K562 (cell line): ENCODE data around the gene COL25A1. TPM values are rescaled to one million over a fixed set of nuclear protein-coding genes. Genes with fewer than 3 reads are reported as not detected.

Experiments
- ATAC-seq: fragments of 200-7000 bp; cut with Tn5 transposase; 3 replicates; pipeline ENCODE4 v1.9.1; 2020; ENCODE audit warnings: moderate library complexity
- BruUV-seq: library from RNA; stranded (reverse); fragments of 400-500 nt; replicated peaks from 2 replicates; lab custom pipeline; 2021; lab: Mats Ljungman, UMichigan
- CTCF ChIA-PET: fragments of 300-600 bp; formaldehyde crosslinking; extraction: SDS; loops from one replicate; lab custom pipeline; 2021; ENCODE audit warnings: low intra/inter-chr PET ratio; lab: Yijun Ruan, JAX
- POLR2A ChIA-PET: fragments of 300-600, 350-650 bp; sonication (Branson Sonifier 250); formaldehyde crosslinking; extraction: SDS; loops from one replicate; lab custom pipeline; 2021; ENCODE audit warnings: antibody characterized with exemption, inconsistent platforms; lab: Yijun Ruan, JAX
- DNase-seq, 4 experiments: peaks; one replicate each; pipeline versions ENCODE4 v3.0.0 to v3.0.0-alpha.2; 2011 to 2018; ENCODE audit warnings: low spot score in 3 of 4, mixed read lengths in 3 of 4; ENCODE audit errors: extremely low read depth in 1 of 4
- FAIRE-seq: peaks from 2 replicates; lab custom pipeline; 2011; peaks lifted over from hg19 to GRCh38; lab: Jason Lieb, UNC
- H2AFZ ChIP-seq: 2 replicates; pipeline ENCODE4 v1.6.0; 2011; ENCODE audit warnings: low read depth, low read length, control low read depth, inconsistent platforms
- H3K27ac ChIP-seq: fragments of 200-600 bp; 3 replicates; pipeline ENCODE4 v1.8.0; 2011; ENCODE audit warnings: low read depth, mild to moderate bottlenecking, control low read depth, inconsistent platforms, low read length, moderate library complexity, mixed read lengths; ENCODE audit errors: extremely low read depth
- H3K27me3 ChIP-seq, 2 experiments: fragments of 300-600 bp in 1 of 2; 2 replicates in 1 of 2; 3 replicates in 1 of 2; pipeline versions ENCODE4 v1.6.0 to v1.8.0; 2011; ENCODE audit warnings: inconsistent platforms in 2 of 2, low read length in 2 of 2, mild to moderate bottlenecking in 1 of 2, mixed read lengths in 1 of 2, moderate library complexity in 1 of 2; ENCODE audit not compliant: control insufficient read depth in 2 of 2, insufficient read depth in 2 of 2
- H3K36me3 ChIP-seq: fragments of 300-600 bp; 3 replicates; pipeline ENCODE4 v1.8.0; 2011; ENCODE audit warnings: mild to moderate bottlenecking, low read length, inconsistent platforms; ENCODE audit not compliant: control insufficient read depth, insufficient read depth
- H3K4me1 ChIP-seq, 2 experiments: fragments of 200-600 bp in 1 of 2; replicated peaks in 1 of 2; 2 replicates in 1 of 2; 3 replicates in 1 of 2; pipeline versions ENCODE4 v1.5.1 to v1.8.0; 2011; ENCODE audit warnings: inconsistent platforms in 2 of 2, low read length in 2 of 2, mild to moderate bottlenecking in 1 of 2, mixed read lengths in 1 of 2, moderate library complexity in 1 of 2; ENCODE audit not compliant: control insufficient read depth in 2 of 2, insufficient read depth in 2 of 2
- H3K4me2 ChIP-seq: 2 replicates; pipeline ENCODE4 v1.6.1; 2011; ENCODE audit warnings: low read length, control low read depth, inconsistent platforms, mixed read lengths; ENCODE audit not compliant: insufficient read depth
- H3K4me3 ChIP-seq: fragments of 200-600 bp; sonication (generic), shearing (Covaris generic); 2 replicates; pipeline ENCODE4 v1.5.1; 2016; ENCODE audit warnings: control low read depth, inconsistent platforms
- H3K79me2 ChIP-seq: fragments of 200-600 bp; 3 replicates; pipeline ENCODE4 v1.8.0; 2011; ENCODE audit warnings: low read length, inconsistent platforms; ENCODE audit not compliant: control insufficient read depth, insufficient read depth
- H3K9ac ChIP-seq, 2 experiments: 2 replicates each; pipeline versions ENCODE4 v1.6.0 to v1.6.1; 2011; ENCODE audit warnings: low read depth in 2 of 2, low read length in 2 of 2, control low read depth in 1 of 2, inconsistent platforms in 1 of 2, mild to moderate bottlenecking in 1 of 2, mixed read lengths in 1 of 2; ENCODE audit not compliant: insufficient read depth in 1 of 2
- H3K9me1 ChIP-seq: one replicate; pipeline ENCODE4 v1.6.0; 2011; ENCODE audit warnings: inconsistent platforms, mild to moderate bottlenecking, low read length, moderate library complexity; ENCODE audit not compliant: control insufficient read depth, insufficient read depth
- H3K9me3 ChIP-seq: replicated peaks from 2 replicates; pipeline ENCODE4 v1.5.1; 2011; ENCODE audit warnings: low read depth, low read length, inconsistent platforms; ENCODE audit not compliant: control insufficient read depth, insufficient read depth
- H4K20me1 ChIP-seq: replicated peaks from 2 replicates; pipeline ENCODE4 v1.6.1; 2011; ENCODE audit warnings: low read length, inconsistent platforms, mixed read lengths; ENCODE audit not compliant: control insufficient read depth, insufficient read depth
- ATF2 ChIP-seq: sonication (generic); formaldehyde crosslinking; IDR thresholded peaks from 2 replicates; pipeline ENCODE4 v1.8.1; 2022; ENCODE audit warnings: missing genetic modification reagents
- BRD4 ChIP-seq: fragments of 200-600 bp; sonication (generic); IDR thresholded peaks from 2 replicates; pipeline ENCODE4 v1.6.1; 2017; ENCODE audit warnings: inconsistent platforms
- FOXM1 ChIP-seq, 2 experiments: fragments of 450-650 bp in 1 of 2; sonication (generic) in 1 of 2; formaldehyde crosslinking in 1 of 2; IDR thresholded peaks; 2 replicates each; pipeline versions ENCODE4 v1.6.1 to v1.9.0; 2017 to 2022; ENCODE audit warnings: low read depth in 2 of 2, mild to moderate bottlenecking in 2 of 2, missing genetic modification reagents in 1 of 2, moderate library complexity in 1 of 2
- GMEB1 ChIP-seq: fragments of 250-450 bp; sonication (Bioruptor Pico); IDR thresholded peaks from 2 replicates; pipeline ENCODE4 v1.4.0; 2020; ENCODE audit warnings: mild to moderate bottlenecking
- HNRNPLL ChIP-seq: fragments of 200-400 bp; formaldehyde crosslinking; IDR thresholded peaks from 2 replicates; pipeline ENCODE4 v1.6.1; 2017; ENCODE audit warnings: low read length, low read depth, mild to moderate bottlenecking; ENCODE audit not compliant: poor library complexity, severe bottlenecking
- MTA1 ChIP-seq: fragments of 450-650 bp; IDR thresholded peaks from 2 replicates; pipeline ENCODE4 v1.6.1; 2017; ENCODE audit warnings: borderline replicate concordance
- NR1H2 ChIP-seq: sonication (generic); formaldehyde crosslinking; IDR thresholded peaks from 2 replicates; pipeline ENCODE4 v1.4.0; 2020; ENCODE audit warnings: mild to moderate bottlenecking, missing genetic modification reagents
- SMAD2 ChIP-seq: fragments of 150-350 bp; IDR thresholded peaks from 2 replicates; pipeline ENCODE4 v1.6.1; 2014; ENCODE audit warnings: low read depth, mild to moderate bottlenecking, low read length
- ZNF212 ChIP-seq: fragments of 450-650 bp; formaldehyde crosslinking; IDR thresholded peaks from 2 replicates; pipeline ENCODE4 v1.4.0; 2020; ENCODE audit warnings: mild to moderate bottlenecking
- ZNF41 ChIP-seq: fragments of 250-450 bp; sonication (Bioruptor Pico); conservative IDR thresholded peaks from 2 replicates; pipeline ENCODE4 v1.4.0; 2020; ENCODE audit warnings: mild to moderate bottlenecking
- ZZZ3 ChIP-seq: fragments of 450-650 bp; IDR thresholded peaks from 2 replicates; pipeline ENCODE4 v1.6.1; 2016; ENCODE audit warnings: antibody characterized with exemption, mild to moderate bottlenecking, moderate library complexity
- WGBS: fragments of 100-300 bp; shearing (Covaris generic); methylation state at CpG from one replicate; pipeline ENCODE4 v1.1.6; 2016; ENCODE audit warnings: low coverage, mixed read lengths; ENCODE audit not compliant: insufficient coverage; ENCODE audit errors: missing lambda C conversion rate; 5-methylcytosine and 5-hydroxymethylcytosine counted together
- in situ Hi-C: fragments of 300-500 bp; cut with MboI; formaldehyde crosslinking; loops from 4 replicates; pipeline ENCODE4 v1.15.0; 2018; ENCODE audit warnings: inconsistent platforms, mixed read lengths
- intact Hi-C: fragments of 100-400 bp; cut with micrococcal nuclease; formaldehyde crosslinking; loops from 2 replicates; pipeline ENCODE4 v1.14.2; 2022
- polyA plus RNA-seq, 8 experiments: library from polyadenylated mRNA; depleted of rRNA in 4 of 8; stranded (reverse) in 5 of 8; unstranded in 3 of 8; fragments of >200 nt; fragmentation: Nextera tagmentation in 2 of 8; fragmentation: Illumina TruSeq in 1 of 8; extraction: Ambion mirVana in 2 of 8; extraction: Trizol in 1 of 8; gene quantifications; 2 replicates each; pipeline versions ENCODE4 v1.2.1 to v1.2.3, GENCODE V29; 2011 to 2014; ENCODE audit warnings: inconsistent platforms in 1 of 8, missing spikeins in 1 of 8
- total RNA-seq, 7 experiments: library from RNA; depleted of rRNA in 6 of 7; stranded (reverse); fragments of >200 nt in 6 of 7; fragmentation: Illumina TruSeq in 2 of 7; extraction: Trizol in 2 of 7; gene quantifications; 2 replicates each; pipeline versions ENCODE4 v1.2.1 to v1.2.3, GENCODE V29; 2011 to 2021; ENCODE audit warnings: low replicate concordance in 1 of 7
- TF ChIP-seq, protein P1 (sequence below): fragments of 250-450 bp; sonication (Bioruptor Pico); IDR thresholded peaks from 2 replicates; pipeline ENCODE4 v1.5.0; 2021; ENCODE audit warnings: mild to moderate bottlenecking, borderline replicate concordance

The COL25A1 gene
- total and polyA plus RNA-seq, 9 of the 15 experiments (the other 6 are each of a cell fraction or from before 2014, with no cell fraction given), result 0.03 to 0.62 (median 0.27) TPM

GRCh38 chr4:108787106-108787505, 515.4 kb downstream of the COL25A1 start:
- H2AFZ ChIP-seq, result no peak overlapping the region
- WGBS, result 0% methylated on average over 14 of the region's 14 CpGs
- H3K79me2 ChIP-seq, result no peaks in the 10 kb centered on the region
- TF ChIP-seq ZNF41 (CRISPR knock-in tag) (no peak), HNRNPLL (no peak), FOXM1 (IDR thresholded peaks at IDR 0.05; ENCODE audit: low read depth) (no peak), FOXM1 (CRISPR knock-in tag; IDR thresholded peaks at IDR 0.05; ENCODE audit: low read depth) (no peak), NR1H2 (CRISPR knock-in tag) (no peak), BRD4 (no peak), ZNF212 (CRISPR knock-in tag) (no peak), SMAD2 (no peak), MTA1 (no peak), ZZZ3 (no peak), ATF2 (CRISPR knock-in tag) (no peak), GMEB1 (CRISPR knock-in tag) (no peak)
- TF ChIP-seq, protein P1, sequence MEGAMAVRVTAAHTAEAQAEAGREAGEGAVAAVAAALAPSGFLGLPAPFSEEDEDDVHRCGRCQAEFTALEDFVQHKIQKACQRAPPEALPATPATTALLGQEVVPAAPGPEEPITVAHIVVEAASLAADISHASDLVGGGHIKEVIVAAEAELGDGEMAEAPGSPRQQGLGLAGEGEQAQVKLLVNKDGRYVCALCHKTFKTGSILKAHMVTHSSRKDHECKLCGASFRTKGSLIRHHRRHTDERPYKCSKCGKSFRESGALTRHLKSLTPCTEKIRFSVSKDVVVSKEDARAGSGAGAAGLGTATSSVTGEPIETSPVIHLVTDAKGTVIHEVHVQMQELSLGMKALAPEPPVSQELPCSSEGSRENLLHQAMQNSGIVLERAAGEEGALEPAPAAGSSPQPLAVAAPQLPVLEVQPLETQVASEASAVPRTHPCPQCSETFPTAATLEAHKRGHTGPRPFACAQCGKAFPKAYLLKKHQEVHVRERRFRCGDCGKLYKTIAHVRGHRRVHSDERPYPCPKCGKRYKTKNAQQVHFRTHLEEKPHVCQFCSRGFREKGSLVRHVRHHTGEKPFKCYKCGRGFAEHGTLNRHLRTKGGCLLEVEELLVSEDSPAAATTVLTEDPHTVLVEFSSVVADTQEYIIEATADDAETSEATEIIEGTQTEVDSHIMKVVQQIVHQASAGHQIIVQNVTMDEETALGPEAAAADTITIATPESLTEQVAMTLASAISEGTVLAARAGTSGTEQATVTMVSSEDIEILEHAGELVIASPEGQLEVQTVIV (CRISPR knock-in tag), result no peak
- intact Hi-C loops, result loop anchor here (10.0 kb wide), 1 partner anchor 102 kb away; no protein-coding TSS in a partner anchor
- no peak overlapping the region for H3K4me3 ChIP-seq
- H3K9me1 ChIP-seq, result no peaks in the 10 kb centered on the region
- ATAC-seq, result no peak
- BruUV-seq, result no TSS peak
- POLR2A ChIA-PET, result interaction anchor here (0.7 kb wide), 1 partner anchor 12 kb away, joined by 4 read pairs; no protein-coding TSS in a partner anchor
- H4K20me1 ChIP-seq, result no peaks in the 10 kb centered on the region
- no peaks in the 10 kb centered on the region for H3K9me3 ChIP-seq
- no peak overlapping the region for H3K4me2 ChIP-seq
- CTCF ChIA-PET, result no interaction called here
- FAIRE-seq, result no peak
- in situ Hi-C loops, result no loop called here
- no peak overlapping the region for H3K27ac ChIP-seq
- no peak for DNase-seq
- peaks cover 10 to 43% of the 10 kb centered on the region in 2 experiments for H3K27me3 ChIP-seq
- H3K4me1 ChIP-seq, result no peaks in the 10 kb centered on the region; a peak in 1 of 5 replicates
- no peaks in the 10 kb centered on the region for H3K36me3 ChIP-seq
- no peak overlapping the region for H3K9ac ChIP-seq
